MM.1S (cell line): ENCODE data around the gene CTDSPL2.

Experiments
- EZH2 ChIP-seq: fragments of 300-600 bp; sonication (generic); optimal IDR thresholded peaks from 2 replicates; pipeline ENCODE3; 2017; ENCODE audit warnings: low read depth, mild to moderate bottlenecking, antibody characterized with exemption, low read length, mixed read lengths
- TF ChIP-seq, protein P1 (sequence below): fragments of 300-600 bp; sonication (generic); IDR thresholded peaks from 2 replicates; pipeline ENCODE4 v1.5.1; 2016; ENCODE audit warnings: antibody characterized with exemption, low read length, mixed read lengths

DNA sequence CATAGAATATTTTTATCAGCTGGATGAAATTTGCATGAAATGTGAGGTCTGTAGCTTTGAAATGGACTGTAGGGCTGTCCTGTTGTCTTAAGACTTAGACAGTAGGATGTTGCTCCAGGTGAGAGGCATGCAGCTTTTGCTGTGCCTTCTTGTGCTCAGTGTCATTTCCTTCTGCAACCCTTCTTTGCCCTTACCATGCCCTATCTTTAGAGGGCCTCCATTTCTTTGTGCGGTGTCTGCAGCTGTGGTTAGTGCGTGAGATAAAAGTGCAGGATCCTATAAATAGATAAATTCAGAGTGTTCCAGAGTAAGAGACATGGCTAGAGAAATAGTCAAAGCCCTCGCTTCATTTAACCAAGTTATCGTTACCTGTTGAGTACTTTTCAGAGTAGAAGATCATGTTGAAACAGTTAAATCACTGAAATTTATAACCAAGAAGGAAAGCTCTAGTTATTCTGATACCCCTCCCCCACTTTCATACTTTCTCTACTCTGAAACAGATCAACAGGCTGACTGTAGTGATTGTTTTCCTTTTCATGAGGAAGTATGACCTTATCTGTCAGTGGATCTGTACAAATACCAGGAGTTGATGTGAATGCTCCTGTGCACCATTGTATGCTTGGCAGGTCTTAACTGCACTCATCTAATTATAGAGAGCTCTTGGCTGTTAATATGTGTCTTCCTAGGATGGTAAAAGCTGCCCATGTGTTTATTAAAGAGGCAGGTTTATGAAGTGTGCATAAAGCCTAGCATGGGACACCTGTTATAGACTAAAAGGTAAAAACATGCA is 127.7 kb downstream of the CTDSPL2 start:
- TF ChIP-seq, protein P1, sequence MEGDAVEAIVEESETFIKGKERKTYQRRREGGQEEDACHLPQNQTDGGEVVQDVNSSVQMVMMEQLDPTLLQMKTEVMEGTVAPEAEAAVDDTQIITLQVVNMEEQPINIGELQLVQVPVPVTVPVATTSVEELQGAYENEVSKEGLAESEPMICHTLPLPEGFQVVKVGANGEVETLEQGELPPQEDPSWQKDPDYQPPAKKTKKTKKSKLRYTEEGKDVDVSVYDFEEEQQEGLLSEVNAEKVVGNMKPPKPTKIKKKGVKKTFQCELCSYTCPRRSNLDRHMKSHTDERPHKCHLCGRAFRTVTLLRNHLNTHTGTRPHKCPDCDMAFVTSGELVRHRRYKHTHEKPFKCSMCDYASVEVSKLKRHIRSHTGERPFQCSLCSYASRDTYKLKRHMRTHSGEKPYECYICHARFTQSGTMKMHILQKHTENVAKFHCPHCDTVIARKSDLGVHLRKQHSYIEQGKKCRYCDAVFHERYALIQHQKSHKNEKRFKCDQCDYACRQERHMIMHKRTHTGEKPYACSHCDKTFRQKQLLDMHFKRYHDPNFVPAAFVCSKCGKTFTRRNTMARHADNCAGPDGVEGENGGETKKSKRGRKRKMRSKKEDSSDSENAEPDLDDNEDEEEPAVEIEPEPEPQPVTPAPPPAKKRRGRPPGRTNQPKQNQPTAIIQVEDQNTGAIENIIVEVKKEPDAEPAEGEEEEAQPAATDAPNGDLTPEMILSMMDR = no peak
- no peak for TF ChIP-seq EZH2
